Upper lobe of left lung (tissue), 6 donors: ENCODE results near the gene LINS1. TPM values are rescaled to one million over a fixed set of nuclear protein-coding genes. Genes with fewer than 3 reads are reported as not detected.

Experiments
- ATAC-seq, 2 donors: fragments of 200-7000 bp; cut with Tn5 transposase; one replicate each; pipeline ENCODE4 v1.9.1; 2022; ENCODE audit warnings: mild to moderate bottlenecking in 2 of 2, moderate library complexity in 2 of 2; ENCODE audit not compliant: low FRiP score in 2 of 2
- DNase-seq, 2 donors: peaks; one replicate each; pipeline ENCODE4 v3.0.0-alpha.2; 2019 to 2020
- H3K27ac ChIP-seq, 4 donors: fragments of 200-600 bp; sonication (generic); one replicate each; pipeline ENCODE4 v1.5.1; 2016 to 2019
- H3K27me3 ChIP-seq, 4 donors: fragments of 200-600 bp; sonication (generic); one replicate each; pipeline ENCODE4 v1.5.1; 2017 to 2019
- H3K36me3 ChIP-seq, 4 donors: fragments of 200-600 bp; sonication (generic); one replicate each; pipeline ENCODE4 v1.5.1; 2016 to 2019
- H3K4me1 ChIP-seq, 4 donors: fragments of 200-600 bp; sonication (generic); one replicate each; pipeline ENCODE4 v1.5.1; 2018 to 2019
- H3K4me3 ChIP-seq, 4 donors: fragments of 200-600 bp; sonication (generic); one replicate each; pipeline ENCODE4 v1.5.1; 2017 to 2019; ENCODE audit warnings: mild to moderate bottlenecking in 2 of 4, moderate library complexity in 1 of 4
- H3K9me3 ChIP-seq, 4 donors: fragments of 200-600 bp; sonication (generic); one replicate each; pipeline ENCODE4 v1.5.1; 2018 to 2019
- EP300 ChIP-seq, 4 donors: sonication (generic); formaldehyde crosslinking; IDR thresholded peaks; one replicate each; pipeline ENCODE4 v1.5.1; 2017; ENCODE audit warnings: antibody characterized with exemption in 4 of 4, control low read depth in 2 of 4
- POLR2A ChIP-seq, 4 donors: fragments of 450-650 bp; IDR thresholded peaks; one replicate each; pipeline ENCODE4 v1.5.1; 2016 to 2017; ENCODE audit warnings: antibody characterized with exemption in 4 of 4, mild to moderate bottlenecking in 2 of 4
- POLR2AphosphoS5 ChIP-seq, 2 donors: sonication (generic); formaldehyde crosslinking; IDR thresholded peaks; one replicate each; pipeline ENCODE4 v1.5.1; 2017; ENCODE audit warnings: antibody characterized with exemption in 2 of 2
- WGBS, 2 donors: methylation state at CpG; one replicate each; pipeline ENCODE4 v1.1.5; 2017 to 2018; 5-methylcytosine and 5-hydroxymethylcytosine counted together
- total RNA-seq, 6 donors: library from RNA; depleted of rRNA in 4 of 6; stranded (reverse); fragments of >200 nt in 4 of 6; gene quantifications; one replicate each; pipeline versions ENCODE4 v1.1.0 to v1.2.1, GENCODE V29; 2016 to 2021
- TF ChIP-seq, protein P1 (sequence below), 6 experiments: fragments of 450-650 bp in 4 of 6; fragments of 200-600 bp in 2 of 6; sonication (generic) in 2 of 6; IDR thresholded peaks; one replicate each; pipeline ENCODE4 v1.5.1; 2016 to 2019; ENCODE audit warnings: antibody characterized with exemption in 6 of 6
- donor health status: DM: no; HTN: no; CAD: no; lungs with moderate emphysema.
- donor health status: DM: no; HTN: yes; CAD: no; lungs with severe emphysema.

LINS1 gene
- total RNA-seq: 10 to 100 TPM; 11.8 to 43.0 (median 18.2) TPM

GRCh38 chr15:100602064-100602822 is at the start of gene LINS1, which contains the start of gene ASB7:
Gene LINS1 (minus strand): TSS chr15:100602184. CDS start chr15:100580842, 21,342 bp downstream.
Gene ASB7 (plus strand): TSS chr15:100602589. CDS start chr15:100612217, 9,628 bp downstream.
- ATAC-seq: peak; percentile 98 to 100
- peak within 1 kb of the TSS; percentile 85 to 95 (median 92) for H3K27ac ChIP-seq
- WGBS, 2 donors: 0% methylated on average over 19 to 32 of the region's 51 CpGs
- H3K36me3 ChIP-seq: peaks cover 0 to 7% (median 0%) of the 10 kb centered on the region in 4 donors
- DNase-seq: peak; percentile 93 to 100
- H3K4me1 ChIP-seq: peaks cover 20 to 30% (median 29%) of the 10 kb centered on the region in 4 donors
- H3K9me3 ChIP-seq: no peaks in the 10 kb centered on the region
- H3K27me3 ChIP-seq: no peaks in the 10 kb centered on the region
- peak within 1 kb of the TSS; percentile 87 to 99 (median 93) for H3K4me3 ChIP-seq
- TF ChIP-seq, protein P1, sequence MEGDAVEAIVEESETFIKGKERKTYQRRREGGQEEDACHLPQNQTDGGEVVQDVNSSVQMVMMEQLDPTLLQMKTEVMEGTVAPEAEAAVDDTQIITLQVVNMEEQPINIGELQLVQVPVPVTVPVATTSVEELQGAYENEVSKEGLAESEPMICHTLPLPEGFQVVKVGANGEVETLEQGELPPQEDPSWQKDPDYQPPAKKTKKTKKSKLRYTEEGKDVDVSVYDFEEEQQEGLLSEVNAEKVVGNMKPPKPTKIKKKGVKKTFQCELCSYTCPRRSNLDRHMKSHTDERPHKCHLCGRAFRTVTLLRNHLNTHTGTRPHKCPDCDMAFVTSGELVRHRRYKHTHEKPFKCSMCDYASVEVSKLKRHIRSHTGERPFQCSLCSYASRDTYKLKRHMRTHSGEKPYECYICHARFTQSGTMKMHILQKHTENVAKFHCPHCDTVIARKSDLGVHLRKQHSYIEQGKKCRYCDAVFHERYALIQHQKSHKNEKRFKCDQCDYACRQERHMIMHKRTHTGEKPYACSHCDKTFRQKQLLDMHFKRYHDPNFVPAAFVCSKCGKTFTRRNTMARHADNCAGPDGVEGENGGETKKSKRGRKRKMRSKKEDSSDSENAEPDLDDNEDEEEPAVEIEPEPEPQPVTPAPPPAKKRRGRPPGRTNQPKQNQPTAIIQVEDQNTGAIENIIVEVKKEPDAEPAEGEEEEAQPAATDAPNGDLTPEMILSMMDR (IDR thresholded peaks at IDR 0.05): peak in 1 of 6 experiments; percentile 17
- TF ChIP-seq EP300 (IDR thresholded peaks at IDR 0.05) (no peak), POLR2AphosphoS5 (IDR thresholded peaks at IDR 0.05) (peak; percentile 88 to 91), POLR2A (IDR thresholded peaks at IDR 0.05) (peak in 2 of 4 donors; percentile 28 to 57)

GRCh38 chr15:100651253-100651652 is 49.3 kb upstream of the LINS1 start:
- Histone ChIP-seq H3K27me3 (no peaks in the 10 kb centered on the region), H3K36me3 (peaks cover 0 to 7% (median 7%) of the 10 kb centered on the region in 4 donors), H3K9me3 (no peaks in the 10 kb centered on the region), H3K4me3 (no peak overlapping the region), H3K27ac (no peak overlapping the region), H3K4me1 (no peaks in the 10 kb centered on the region)
- TF ChIP-seq, protein P1 (IDR thresholded peaks at IDR 0.05): no peak
- TF ChIP-seq EP300 (IDR thresholded peaks at IDR 0.05) (no peak), POLR2AphosphoS5 (IDR thresholded peaks at IDR 0.05) (no peak), POLR2A (IDR thresholded peaks at IDR 0.05) (no peak)
- WGBS, 2 donors: 91 to 94% methylated on average over 5 of the region's 5 CpGs
- peak in 1 of 2 donors; percentile 62 for ATAC-seq
- DNase-seq: no peak

- Histone ChIP-seq H3K27ac (no peak overlapping the region), H3K4me3 (no peak overlapping the region), H3K9me3 (no peaks in the 10 kb centered on the region), H3K27me3 (no peaks in the 10 kb centered on the region), H3K36me3 (peaks cover 0 to 7% (median 7%) of the 10 kb centered on the region in 4 donors), H3K4me1 (peaks cover 0 to 2% (median 0%) of the 10 kb centered on the region in 4 donors)
- ATAC-seq: no peak
- no peak for DNase-seq
- 81 to 85% methylated on average over 1 of the region's 1 CpG for WGBS, 2 donors
- TF ChIP-seq EP300 (IDR thresholded peaks at IDR 0.05) (no peak), POLR2AphosphoS5 (IDR thresholded peaks at IDR 0.05) (no peak), POLR2A (IDR thresholded peaks at IDR 0.05) (no peak)
- TF ChIP-seq, protein P1 (IDR thresholded peaks at IDR 0.05): no peak
Observed at GRCh38 chr15:100650685-100651084, 48.7 kb upstream of the LINS1 start.

DNA sequence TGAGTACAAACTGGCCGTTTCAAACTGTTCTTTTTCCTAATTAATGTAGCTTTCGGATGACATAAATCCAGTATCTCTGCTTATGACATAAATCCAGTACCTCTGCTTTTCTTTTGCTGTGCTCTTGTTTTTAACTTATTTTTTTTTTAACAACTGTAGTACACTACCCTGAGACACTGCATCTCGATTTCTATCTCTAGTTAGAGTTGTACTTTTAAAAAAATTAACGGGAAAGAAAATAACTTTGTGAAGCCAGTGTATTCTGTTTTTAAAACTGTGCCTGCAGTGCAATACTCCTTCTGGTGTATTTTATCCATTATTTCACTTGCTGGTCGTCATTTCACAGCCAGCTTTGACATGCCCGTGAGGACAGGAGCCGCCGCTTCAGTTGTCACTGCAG is 47.0 kb upstream of the LINS1 start:
- TF ChIP-seq, protein P1 (IDR thresholded peaks at IDR 0.05): no peak
- TF ChIP-seq POLR2A (IDR thresholded peaks at IDR 0.05) (no peak), EP300 (IDR thresholded peaks at IDR 0.05) (no peak), POLR2AphosphoS5 (IDR thresholded peaks at IDR 0.05) (no peak)
- 93% methylated on average over 8 of the region's 8 CpGs for WGBS, 2 donors
- H3K27ac ChIP-seq: no peak overlapping the region
- no peaks in the 10 kb centered on the region for H3K27me3 ChIP-seq
- ATAC-seq (no peak), DNase-seq (no peak)
- H3K36me3 ChIP-seq: peaks cover 0 to 7% (median 7%) of the 10 kb centered on the region in 4 donors
- H3K4me3 ChIP-seq: no peak overlapping the region
- H3K9me3 ChIP-seq: no peaks in the 10 kb centered on the region
- peaks cover 0 to 11% (median 1%) of the 10 kb centered on the region in 4 donors for H3K4me1 ChIP-seq
